ENCODE data around the gene SLC4A8.

The SLC4A8 gene

GRCh38 chr12:51482929-51483697, 58.5 kb downstream of the SLC4A8 start:
- no peak overlapping the region for H3K4me3 ChIP-seq (ENCODE audit: low read depth, low read length)
- no peak for DNase-seq (ENCODE audit: low read depth, low spot score)

GRCh38 chr12:51484119-51484518, 59.5 kb downstream of the SLC4A8 start:
- CTCF ChIA-PET: no interaction called here
- no peak overlapping the region for H3K4me3 ChIP-seq (ENCODE audit: low read depth, low read length)
- POLR2A ChIA-PET: no interaction called here
- no peak for TF ChIP-seq CTCF (IDR thresholded peaks at IDR 0.05; ENCODE audit: insufficient read depth, low read length, missing control alignments)
- no peak for DNase-seq (ENCODE audit: low read depth, low spot score)

More at GRCh38 chr12:51482929-51483697, 58.5 kb downstream of the SLC4A8 start:
- ChIA-PET POLR2A (no interaction called here), CTCF (interaction anchor here (0.8 to 1.0 kb wide), 2 partner anchors 22 to 341 kb away, joined by 3 to 4 read pairs; no protein-coding TSS in a partner anchor)
- no peak for TF ChIP-seq CTCF (IDR thresholded peaks at IDR 0.05; ENCODE audit: insufficient read depth, low read length, missing control alignments)

GRCh38 chr12:51488281-51488680, 63.6 kb downstream of the SLC4A8 start:
- no peak for TF ChIP-seq CTCF (IDR thresholded peaks at IDR 0.05; ENCODE audit: insufficient read depth, low read length, missing control alignments)
- no peak for DNase-seq (ENCODE audit: low read depth, low spot score)
- ChIA-PET POLR2A (no interaction called here), CTCF (interaction anchor here (1.3 kb wide), 1 partner anchor 43 kb away, joined by 6 read pairs; no protein-coding TSS in a partner anchor)
- no peak overlapping the region for H3K4me3 ChIP-seq (ENCODE audit: low read depth, low read length)

GRCh38 chr12:51493281-51493680, 68.7 kb downstream of the SLC4A8 start:
- DNase-seq (ENCODE audit: low read depth, low spot score): no peak
- no peak for TF ChIP-seq CTCF (IDR thresholded peaks at IDR 0.05; ENCODE audit: insufficient read depth, low read length, missing control alignments)
- ChIA-PET POLR2A (no interaction called here), CTCF (interaction anchor here (0.7 to 1.4 kb wide), 3 partner anchors 69 to 330 kb away, joined by 3 read pairs; no protein-coding TSS in a partner anchor)
- H3K4me3 ChIP-seq (ENCODE audit: low read depth, low read length): no peak overlapping the region

GRCh38 chr12:51496895-51497294, 72.3 kb downstream of the SLC4A8 start:
- CTCF ChIA-PET: interaction anchor here (1.7 kb wide), 1 partner anchor 36 kb away, joined by 7 read pairs; no protein-coding TSS in a partner anchor
- DNase-seq (ENCODE audit: low read depth, low spot score): no peak
- POLR2A ChIA-PET: no interaction called here
- no peak overlapping the region for H3K4me3 ChIP-seq (ENCODE audit: low read depth, low read length)
- no peak for TF ChIP-seq CTCF (IDR thresholded peaks at IDR 0.05; ENCODE audit: insufficient read depth, low read length, missing control alignments)

- no peak overlapping the region for H3K4me3 ChIP-seq (ENCODE audit: low read depth, low read length)
- TF ChIP-seq CTCF (IDR thresholded peaks at IDR 0.05; ENCODE audit: insufficient read depth, low read length, missing control alignments): no peak
- ChIA-PET POLR2A (no interaction called here), CTCF (interaction anchor here (1.2 to 1.3 kb wide), 2 partner anchors 17 to 370 kb away, joined by 4 to 5 read pairs; no protein-coding TSS in a partner anchor)
- DNase-seq (ENCODE audit: low read depth, low spot score): no peak
Observed at GRCh38 chr12:51504851-51505250, 80.2 kb downstream of the SLC4A8 start.
